Activated T-cell treated with anti-CD3 and anti-CD28 coated beads, Interleukin-2, amount 50 U/mL, for 1 hour (primary cell): ENCODE results near the gene RGS7BP.

Source experiments
- DNase-seq: peaks from one replicate; pipeline ENCODE4 v3.0.0-alpha.2; 2020

Gene RGS7BP

GRCh38 chr5:64637144-64637543, 131.3 kb downstream of the RGS7BP start:
- DNase-seq = no peak

GRCh38 chr5:64637837-64638443, 132.1 kb downstream of the RGS7BP start:
- no peak for DNase-seq

- DNase-seq = no peak
Measured at GRCh38 chr5:64644831-64645230, 139.0 kb downstream of the RGS7BP start.

- DNase-seq = no peak
Measured at GRCh38 chr5:64646169-64646568, 140.4 kb downstream of the RGS7BP start.

- no peak for DNase-seq
Measured at GRCh38 chr5:64649512-64649911, 143.7 kb downstream of the RGS7BP start.

- DNase-seq = no peak
Measured at GRCh38 chr5:64653766-64654560, 148.1 kb downstream of the RGS7BP start.

- DNase-seq = no peak
Measured at GRCh38 chr5:64654561-64654938, 148.7 kb downstream of the RGS7BP start.

- DNase-seq = no peak
Measured at GRCh38 chr5:64655596-64655995, 149.8 kb downstream of the RGS7BP start.

GRCh38 chr5:64659289-64659688, 153.5 kb downstream of the RGS7BP start:
- no peak for DNase-seq
